Smooth muscle cell (in vitro differentiated cells): ENCODE results near the gene TAF3. TPM values are rescaled to one million over a fixed set of nuclear protein-coding genes. Genes with fewer than 3 reads are reported as not detected.

ENCODE experiments used
- DNase-seq: peaks from one replicate; lab custom pipeline; 2025; ENCODE audit not compliant: unreplicated experiment; lab: John Stamatoyannopoulos, UW
- H2AFZ ChIP-seq: fragments of 200-600 bp; sonication (generic); 2 replicates; pipeline ENCODE4 v1.6.0; 2016; ENCODE audit warnings: antibody characterized with exemption, low read depth, mild to moderate bottlenecking
- H3F3A ChIP-seq: fragments of 200-600 bp; sonication (generic); 2 replicates; pipeline ENCODE4 v1.6.0; 2017; ENCODE audit warnings: antibody characterized with exemption, low read depth
- H3K27ac ChIP-seq: fragments of 200-600 bp; sonication (generic); 2 replicates; pipeline ENCODE4 v1.5.1; 2016; ENCODE audit warnings: low read depth, mild to moderate bottlenecking
- H3K27me3 ChIP-seq: fragments of 200-600 bp; sonication (generic); 2 replicates; pipeline ENCODE4 v1.6.1; 2016; ENCODE audit warnings: low read depth, mild to moderate bottlenecking
- H3K36me3 ChIP-seq: fragments of 200-600 bp; sonication (generic); 2 replicates; pipeline ENCODE4 v1.5.1; 2016; ENCODE audit warnings: low read depth
- H3K4me1 ChIP-seq: fragments of 200-600 bp; sonication (generic); 2 replicates; pipeline ENCODE4 v1.5.1; 2016; ENCODE audit warnings: low read depth
- H3K4me2 ChIP-seq: fragments of 200-600 bp; sonication (generic); 2 replicates; pipeline ENCODE4 v1.6.0; 2016; ENCODE audit warnings: mild to moderate bottlenecking
- H3K4me3 ChIP-seq: fragments of 200-600 bp; sonication (generic); 2 replicates; pipeline ENCODE4 v1.5.1; 2016; ENCODE audit warnings: mild to moderate bottlenecking
- H3K79me2 ChIP-seq: fragments of 200-600 bp; sonication (generic); 2 replicates; pipeline ENCODE4 v1.6.0; 2016; ENCODE audit warnings: low read depth, mild to moderate bottlenecking
- H3K9ac ChIP-seq: fragments of 200-600 bp; sonication (generic); 2 replicates; pipeline ENCODE4 v1.6.0; 2016; ENCODE audit warnings: low read depth
- H3K9me3 ChIP-seq: fragments of 200-600 bp; sonication (generic); replicated peaks from 2 replicates; pipeline ENCODE4 v1.5.1; 2016; ENCODE audit warnings: low read depth
- H4K20me1 ChIP-seq: fragments of 200-600 bp; sonication (generic); 2 replicates; pipeline ENCODE4 v1.6.0; 2016; ENCODE audit warnings: low read depth
- WGBS: methylation state at CpG from one replicate; pipeline ENCODE4 v1.1.7; 2016; ENCODE audit warnings: low lambda C conversion rate; 5-methylcytosine and 5-hydroxymethylcytosine counted together
- polyA plus RNA-seq: library from polyadenylated mRNA; unstranded; fragments of >200 nt; fragmentation: Nextera tagmentation; extraction: Ambion mirVana; gene quantifications from 2 replicates; pipeline ENCODE4 v1.2.1, GENCODE V29; 2016
- total RNA-seq: library from RNA; depleted of rRNA; stranded (reverse); fragments of >200 nt; gene quantifications from 2 replicates; pipeline ENCODE4 v1.2.3, GENCODE V29; 2014
- TF ChIP-seq, protein P1 (sequence below): fragments of 200-600 bp; sonication (generic); IDR thresholded peaks from 2 replicates; pipeline ENCODE4 v1.5.1; 2017; ENCODE audit warnings: borderline replicate concordance, mild to moderate bottlenecking, antibody characterized with exemption; ENCODE audit not compliant: insufficient read depth, poor library complexity, severe bottlenecking

TAF3 gene
- total and polyA plus RNA-seq, 2 experiments from 2014 or later, result 3.7 to 7.0 TPM

GRCh38 chr10:8060704-8061121 lies 242.4 kb downstream of the TAF3 start:
- DNase-seq, result no peak
- TF ChIP-seq, protein P1, sequence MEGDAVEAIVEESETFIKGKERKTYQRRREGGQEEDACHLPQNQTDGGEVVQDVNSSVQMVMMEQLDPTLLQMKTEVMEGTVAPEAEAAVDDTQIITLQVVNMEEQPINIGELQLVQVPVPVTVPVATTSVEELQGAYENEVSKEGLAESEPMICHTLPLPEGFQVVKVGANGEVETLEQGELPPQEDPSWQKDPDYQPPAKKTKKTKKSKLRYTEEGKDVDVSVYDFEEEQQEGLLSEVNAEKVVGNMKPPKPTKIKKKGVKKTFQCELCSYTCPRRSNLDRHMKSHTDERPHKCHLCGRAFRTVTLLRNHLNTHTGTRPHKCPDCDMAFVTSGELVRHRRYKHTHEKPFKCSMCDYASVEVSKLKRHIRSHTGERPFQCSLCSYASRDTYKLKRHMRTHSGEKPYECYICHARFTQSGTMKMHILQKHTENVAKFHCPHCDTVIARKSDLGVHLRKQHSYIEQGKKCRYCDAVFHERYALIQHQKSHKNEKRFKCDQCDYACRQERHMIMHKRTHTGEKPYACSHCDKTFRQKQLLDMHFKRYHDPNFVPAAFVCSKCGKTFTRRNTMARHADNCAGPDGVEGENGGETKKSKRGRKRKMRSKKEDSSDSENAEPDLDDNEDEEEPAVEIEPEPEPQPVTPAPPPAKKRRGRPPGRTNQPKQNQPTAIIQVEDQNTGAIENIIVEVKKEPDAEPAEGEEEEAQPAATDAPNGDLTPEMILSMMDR, result no peak
- Histone ChIP-seq H3K4me2 (peak overlapping the region; percentile 88), H4K20me1 (peaks cover 21% of the 10 kb centered on the region), H3K79me2 (peaks cover 20% of the 10 kb centered on the region), H2AFZ (no peak overlapping the region), H3K4me1 (peaks cover 46% of the 10 kb centered on the region), H3F3A (peaks cover 3% of the 10 kb centered on the region), H3K4me3 (peak overlapping the region; percentile 24), H3K27ac (peak overlapping the region; percentile 60), H3K27me3 (no peaks in the 10 kb centered on the region), H3K36me3 (no peaks in the 10 kb centered on the region), H3K9ac (peak overlapping the region; percentile 17), H3K9me3 (no peaks in the 10 kb centered on the region)
- 44% methylated on average over 10 of the region's 10 CpGs for WGBS

GRCh38 chr10:8061274-8062211 lies 243.2 kb downstream of the TAF3 start:
- no peaks in the 10 kb centered on the region for H3K36me3 ChIP-seq
- 51% methylated on average over 17 of the region's 17 CpGs for WGBS
- peak overlapping the region; percentile 88 for H3K4me2 ChIP-seq
- DNase-seq, result no peak
- H3K79me2 ChIP-seq, result peaks cover 11% of the 10 kb centered on the region
- TF ChIP-seq, protein P1, result no peak
- H3K4me1 ChIP-seq, result peaks cover 49% of the 10 kb centered on the region
- no peak overlapping the region for H3K4me3 ChIP-seq
- no peak overlapping the region for H3K9ac ChIP-seq
- no peaks in the 10 kb centered on the region for H3K9me3 ChIP-seq
- peaks cover 3% of the 10 kb centered on the region for H3F3A ChIP-seq
- H4K20me1 ChIP-seq, result peaks cover 21% of the 10 kb centered on the region
- H3K27me3 ChIP-seq, result no peaks in the 10 kb centered on the region
- no peak overlapping the region for H2AFZ ChIP-seq
- peak overlapping the region; percentile 60 for H3K27ac ChIP-seq

DNA sequence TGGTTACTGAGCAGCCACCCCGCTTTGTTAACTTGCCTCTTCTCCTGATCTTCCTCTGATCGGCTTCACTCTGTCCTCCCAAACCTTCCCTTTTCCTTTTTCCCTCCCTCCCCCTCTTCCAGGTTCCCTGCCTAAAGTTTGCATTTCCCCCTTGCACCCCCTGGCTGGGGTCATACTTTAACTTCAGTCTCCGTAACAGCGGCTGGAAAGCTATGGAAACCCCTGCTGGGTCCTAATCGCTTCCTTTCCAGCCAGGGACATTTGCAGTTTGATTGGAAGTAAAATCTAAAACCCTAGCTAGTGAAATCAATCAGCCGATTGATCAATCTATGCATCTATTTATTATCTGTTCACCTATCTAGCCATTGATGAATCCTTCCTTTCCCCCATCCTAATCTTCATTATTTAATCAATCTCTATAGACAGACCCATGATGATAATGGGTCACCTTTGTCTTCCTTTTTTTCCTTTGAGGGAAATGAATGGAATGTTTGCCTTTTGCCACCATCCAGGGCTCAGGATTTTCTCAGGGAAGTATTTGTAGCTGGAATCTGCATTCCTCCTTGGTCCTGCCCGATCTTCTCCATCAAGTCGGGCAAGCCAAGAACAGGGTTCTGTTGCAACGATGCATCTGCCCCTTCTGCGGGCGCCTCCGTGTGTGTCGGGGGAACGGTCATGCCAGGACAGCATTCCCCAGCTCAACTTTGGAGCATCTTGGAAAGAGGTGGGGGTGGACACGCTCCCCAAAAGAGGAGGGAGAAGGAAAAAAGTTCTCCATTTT lies 245.0 kb downstream of the TAF3 start:
- 79% methylated on average over 15 of the region's 15 CpGs for WGBS
- Histone ChIP-seq H3F3A (peaks cover 3% of the 10 kb centered on the region), H3K27me3 (no peaks in the 10 kb centered on the region), H3K36me3 (no peaks in the 10 kb centered on the region), H3K79me2 (peaks cover 10% of the 10 kb centered on the region), H3K9me3 (no peaks in the 10 kb centered on the region), H3K4me2 (peak overlapping the region; percentile 88), H3K27ac (no peak overlapping the region), H3K4me1 (peaks cover 49% of the 10 kb centered on the region), H3K9ac (no peak overlapping the region), H4K20me1 (peaks cover 14% of the 10 kb centered on the region), H2AFZ (no peak overlapping the region), H3K4me3 (no peak overlapping the region)
- TF ChIP-seq, protein P1, result no peak
- DNase-seq, result no peak
